Activated CD4-positive, alpha-beta T cell treated with anti-CD3 and anti-CD28 coated beads, Interleukin-2, amount 50 U/mL, for 24 hours (primary cell): ENCODE results near the gene GFM1.

Experiments
- DNase-seq, 2 donors: peaks; one replicate each; pipeline ENCODE4 v3.0.0-alpha.2; 2020; ENCODE audit warnings: low read depth in 1 of 2, low spot score in 1 of 2

GFM1 gene

DNA sequence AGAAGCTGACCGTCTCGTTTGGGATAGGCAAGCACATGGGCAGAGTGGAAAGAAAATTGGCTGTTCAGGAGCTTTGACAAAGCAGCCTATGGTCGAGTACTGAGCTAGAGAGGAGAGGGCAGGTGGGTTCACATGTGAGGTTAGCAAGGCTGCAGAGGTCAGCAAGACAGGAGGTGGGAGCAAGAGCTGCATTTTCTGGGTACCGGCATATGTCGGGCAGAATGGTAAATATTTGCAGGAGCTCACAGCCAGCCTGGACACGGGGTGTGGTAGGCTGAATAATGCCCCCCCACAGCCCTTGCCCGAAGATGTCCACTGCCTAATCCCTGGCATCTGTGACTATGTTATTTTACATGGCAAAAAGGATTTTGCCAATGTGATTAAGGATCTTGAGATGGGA is 79.7 kb downstream of the GFM1 start:
- DNase-seq: no peak

GRCh38 chr3:158725348-158726011 is 81.2 kb downstream of the GFM1 start:
- DNase-seq: no peak

DNA sequence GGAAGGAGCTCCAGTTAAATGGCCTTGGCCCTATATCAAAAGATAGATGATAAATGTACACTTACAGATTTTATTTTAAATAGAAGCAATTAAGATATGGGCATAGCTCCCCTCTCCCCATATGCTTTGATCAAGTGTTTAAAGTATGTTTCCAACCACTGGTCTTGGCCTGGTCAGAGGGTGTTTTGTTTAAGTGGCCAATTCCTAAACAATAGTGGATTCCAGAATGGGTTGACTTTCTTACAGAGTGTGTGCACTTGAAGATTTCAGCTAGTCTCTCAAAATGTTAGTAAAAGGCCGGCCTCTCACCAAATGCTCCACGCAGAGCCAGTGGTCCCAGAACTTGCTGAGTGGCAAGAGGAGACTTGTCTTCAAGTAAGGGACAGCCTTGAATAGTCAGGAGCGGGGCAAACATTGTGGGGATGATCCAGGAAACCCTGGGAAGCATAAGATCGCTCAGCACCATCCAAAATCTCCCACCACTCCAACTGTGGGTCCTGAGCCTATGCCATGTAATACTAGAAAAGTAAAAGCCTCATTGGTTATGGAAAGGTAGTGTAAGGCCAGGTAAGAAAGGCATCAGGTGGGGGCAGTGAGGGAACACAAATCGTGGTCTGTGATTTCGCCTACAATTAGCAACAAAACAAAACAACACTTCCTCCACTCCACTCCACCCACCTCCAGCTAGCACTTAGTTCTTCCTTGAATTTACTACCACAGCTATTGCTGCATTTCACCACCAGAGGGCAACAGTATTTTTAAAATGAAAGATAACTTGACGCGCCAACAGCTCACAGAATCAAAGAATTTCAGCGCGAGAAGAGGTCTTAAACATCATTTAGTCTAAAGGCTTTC is 83.1 kb downstream of the GFM1 start:
- DNase-seq: peak in 1 of 2 donors; percentile 37

DNA sequence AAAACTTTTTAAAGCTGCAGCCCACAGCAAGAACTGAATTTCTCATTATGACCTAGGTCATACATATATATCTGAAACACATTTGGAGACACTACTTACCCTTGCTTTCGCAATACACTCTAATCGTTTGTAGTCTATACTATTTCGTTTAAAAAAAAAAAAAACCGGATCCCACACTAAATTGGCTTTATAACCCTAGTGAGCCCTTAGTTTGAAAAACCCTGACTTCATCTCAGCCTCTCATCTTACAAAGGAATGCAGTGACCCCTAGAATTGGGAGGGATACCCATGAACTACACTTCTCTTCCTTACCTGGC is 83.7 kb downstream of the GFM1 start:
- DNase-seq: no peak

- no peak for DNase-seq
These were observed 84.5 kb downstream of the GFM1 start for GRCh38 chr3:158728851-158729250.

DNA sequence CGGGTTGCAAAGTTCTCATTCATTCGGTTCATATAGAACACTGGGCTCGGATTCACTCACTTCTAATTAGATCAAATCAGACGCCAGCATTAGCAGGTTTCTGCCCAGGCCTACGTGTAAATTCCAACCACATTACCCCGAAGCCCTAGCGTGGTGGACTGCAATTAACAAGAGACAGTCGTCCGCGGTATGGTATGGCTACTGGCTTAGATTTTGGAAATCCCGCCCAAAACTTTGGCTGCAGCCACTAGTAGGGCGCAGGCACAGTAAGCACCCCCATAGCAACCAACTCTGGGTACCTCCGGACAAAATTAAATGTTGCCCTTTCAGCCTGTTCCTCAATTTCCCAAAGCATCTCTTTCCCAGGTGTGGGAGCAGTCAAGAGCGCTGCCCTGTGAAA is 87.2 kb downstream of the GFM1 start:
- no peak for DNase-seq

GRCh38 chr3:158731938-158732855 is 87.9 kb downstream of the GFM1 start, which contains the start of gene RARRES1:
TSS of gene RARRES1 (minus strand) at chr3:158732457. CDS start at chr3:158732415, 42 bp downstream.
- no peak for DNase-seq

- no peak for DNase-seq
These were observed 88.5 kb downstream of the GFM1 start for GRCh38 chr3:158732856-158733200.

- DNase-seq: no peak
These were observed 89.3 kb downstream of the GFM1 start for GRCh38 chr3:158733656-158734055.

DNA sequence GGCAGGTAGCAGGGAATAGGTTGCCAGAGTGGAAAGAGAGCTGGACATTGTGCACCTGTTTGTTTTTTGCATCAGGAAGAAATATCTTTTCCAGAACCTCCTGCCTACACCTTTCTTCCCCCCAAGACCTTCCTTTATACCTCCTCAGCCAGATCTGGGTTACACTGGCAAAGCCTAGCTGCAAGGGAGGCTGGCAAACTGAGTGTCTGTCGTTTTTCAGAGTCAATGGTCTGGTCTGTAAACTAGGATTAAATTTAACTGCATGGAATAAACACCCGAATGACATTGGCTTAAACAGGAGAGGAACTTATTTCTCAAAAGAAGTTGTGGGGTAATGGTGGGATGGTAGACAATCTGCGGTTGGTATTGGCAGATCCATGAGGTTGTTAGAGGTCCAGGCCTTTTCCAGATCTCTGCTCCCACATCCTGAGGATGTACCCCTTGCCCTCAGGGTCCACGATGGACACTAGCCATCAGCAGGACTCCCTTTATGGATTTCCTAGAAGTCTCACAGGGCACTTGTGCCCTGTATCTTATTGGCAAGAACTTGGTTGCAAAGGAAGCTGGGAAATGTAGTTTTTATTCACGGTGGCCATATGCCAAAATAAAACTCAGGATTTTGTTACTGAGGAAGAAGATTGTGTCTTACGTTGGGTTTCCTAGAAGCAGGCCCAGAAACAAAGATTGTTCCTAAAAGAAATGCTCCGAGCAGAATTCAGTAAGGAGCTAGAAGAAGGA is 91.1 kb downstream of the GFM1 start:
- DNase-seq: no peak

DNA sequence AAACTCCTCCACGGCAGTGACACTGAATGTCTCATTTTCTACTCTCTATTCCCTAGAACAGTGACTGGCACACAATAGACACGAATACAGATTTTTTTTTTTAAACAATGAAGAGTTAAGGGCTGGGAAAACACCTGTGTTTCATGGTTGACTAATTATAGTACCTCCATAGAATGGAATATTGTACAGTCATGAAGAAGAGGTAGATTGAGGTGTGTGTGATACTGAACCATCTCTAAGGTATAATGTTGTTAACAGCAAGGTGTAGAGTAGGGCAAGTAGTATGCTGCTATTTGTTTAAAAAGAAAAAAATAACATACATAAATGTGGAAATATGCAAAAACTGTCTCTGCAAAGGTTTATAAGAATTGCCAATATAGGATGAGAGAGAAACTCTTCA is 93.1 kb downstream of the GFM1 start:
- no peak for DNase-seq

DNA sequence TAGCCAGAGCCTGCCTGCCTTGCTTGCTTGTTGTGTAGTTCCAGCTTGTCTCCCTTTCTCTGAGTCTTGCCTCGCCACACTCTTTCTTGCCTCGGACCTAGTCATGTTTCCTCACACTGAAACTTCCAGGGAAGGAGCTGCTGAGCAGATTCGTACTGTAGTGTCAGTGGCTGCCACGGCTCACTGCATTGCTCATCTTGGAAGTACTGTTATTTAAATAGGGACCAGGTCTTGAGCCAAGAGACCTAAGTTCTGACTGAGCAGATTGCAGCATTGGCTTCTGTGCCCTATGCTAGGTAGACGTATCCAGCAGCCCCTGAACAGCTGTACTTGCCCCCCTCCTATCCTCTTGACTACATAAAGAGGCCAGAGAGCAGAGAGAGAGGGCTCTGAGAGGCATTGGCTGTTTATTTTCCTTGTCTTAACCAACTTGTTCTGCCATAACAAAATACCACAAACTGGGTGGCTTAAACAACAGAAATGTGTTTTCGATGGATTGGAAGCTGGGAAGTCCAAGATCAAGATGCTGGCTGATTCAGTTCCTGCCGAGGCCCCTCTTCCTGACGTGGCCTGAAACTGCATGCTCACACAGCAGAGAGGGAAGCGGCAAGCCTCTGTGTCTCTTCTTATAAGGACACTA is 93.8 kb downstream of the GFM1 start:
- DNase-seq: no peak

- DNase-seq: no peak
These were observed 94.3 kb downstream of the GFM1 start for GRCh38 chr3:158738653-158739052.

DNA sequence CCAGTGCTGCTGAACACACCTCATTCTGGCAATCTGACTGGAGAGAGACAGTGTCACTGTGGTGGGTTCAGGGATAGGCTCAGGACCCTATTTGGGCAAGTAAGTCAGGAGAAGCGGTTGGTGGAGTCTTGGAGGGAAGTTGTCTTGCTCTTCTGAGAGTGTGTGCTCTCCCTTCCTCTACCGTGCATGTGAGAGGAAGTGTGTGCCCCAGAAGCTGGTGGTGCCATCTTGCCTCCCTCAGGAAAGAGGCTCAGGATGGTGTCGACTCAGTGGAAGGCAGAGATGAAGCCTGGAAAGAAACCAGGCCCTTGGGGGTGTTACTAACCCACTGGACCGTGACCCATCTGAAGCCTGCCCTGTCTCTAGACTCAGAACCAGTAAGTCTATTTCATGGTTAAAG is 94.8 kb downstream of the GFM1 start:
- no peak for DNase-seq

GRCh38 chr3:158739661-158740060 is 95.3 kb downstream of the GFM1 start:
- DNase-seq: no peak
